ENCODE results near the gene CAPRIN2.

CAPRIN2 gene

GRCh38 chr12:30783946-30784345 is 29.2 kb upstream of the CAPRIN2 start:
- no peak for DNase-seq (ENCODE audit: low read depth in 2 of 2)
- TF ChIP-seq, protein P1, sequence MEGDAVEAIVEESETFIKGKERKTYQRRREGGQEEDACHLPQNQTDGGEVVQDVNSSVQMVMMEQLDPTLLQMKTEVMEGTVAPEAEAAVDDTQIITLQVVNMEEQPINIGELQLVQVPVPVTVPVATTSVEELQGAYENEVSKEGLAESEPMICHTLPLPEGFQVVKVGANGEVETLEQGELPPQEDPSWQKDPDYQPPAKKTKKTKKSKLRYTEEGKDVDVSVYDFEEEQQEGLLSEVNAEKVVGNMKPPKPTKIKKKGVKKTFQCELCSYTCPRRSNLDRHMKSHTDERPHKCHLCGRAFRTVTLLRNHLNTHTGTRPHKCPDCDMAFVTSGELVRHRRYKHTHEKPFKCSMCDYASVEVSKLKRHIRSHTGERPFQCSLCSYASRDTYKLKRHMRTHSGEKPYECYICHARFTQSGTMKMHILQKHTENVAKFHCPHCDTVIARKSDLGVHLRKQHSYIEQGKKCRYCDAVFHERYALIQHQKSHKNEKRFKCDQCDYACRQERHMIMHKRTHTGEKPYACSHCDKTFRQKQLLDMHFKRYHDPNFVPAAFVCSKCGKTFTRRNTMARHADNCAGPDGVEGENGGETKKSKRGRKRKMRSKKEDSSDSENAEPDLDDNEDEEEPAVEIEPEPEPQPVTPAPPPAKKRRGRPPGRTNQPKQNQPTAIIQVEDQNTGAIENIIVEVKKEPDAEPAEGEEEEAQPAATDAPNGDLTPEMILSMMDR (IDR thresholded peaks at IDR 0.05; ENCODE audit: low read depth, low read length), result no peak
- no peak overlapping the region for H3K4me3 ChIP-seq (replicated peaks in 1 of 2; ENCODE audit: low read depth in 2 of 2, low read length in 2 of 2)

DNA sequence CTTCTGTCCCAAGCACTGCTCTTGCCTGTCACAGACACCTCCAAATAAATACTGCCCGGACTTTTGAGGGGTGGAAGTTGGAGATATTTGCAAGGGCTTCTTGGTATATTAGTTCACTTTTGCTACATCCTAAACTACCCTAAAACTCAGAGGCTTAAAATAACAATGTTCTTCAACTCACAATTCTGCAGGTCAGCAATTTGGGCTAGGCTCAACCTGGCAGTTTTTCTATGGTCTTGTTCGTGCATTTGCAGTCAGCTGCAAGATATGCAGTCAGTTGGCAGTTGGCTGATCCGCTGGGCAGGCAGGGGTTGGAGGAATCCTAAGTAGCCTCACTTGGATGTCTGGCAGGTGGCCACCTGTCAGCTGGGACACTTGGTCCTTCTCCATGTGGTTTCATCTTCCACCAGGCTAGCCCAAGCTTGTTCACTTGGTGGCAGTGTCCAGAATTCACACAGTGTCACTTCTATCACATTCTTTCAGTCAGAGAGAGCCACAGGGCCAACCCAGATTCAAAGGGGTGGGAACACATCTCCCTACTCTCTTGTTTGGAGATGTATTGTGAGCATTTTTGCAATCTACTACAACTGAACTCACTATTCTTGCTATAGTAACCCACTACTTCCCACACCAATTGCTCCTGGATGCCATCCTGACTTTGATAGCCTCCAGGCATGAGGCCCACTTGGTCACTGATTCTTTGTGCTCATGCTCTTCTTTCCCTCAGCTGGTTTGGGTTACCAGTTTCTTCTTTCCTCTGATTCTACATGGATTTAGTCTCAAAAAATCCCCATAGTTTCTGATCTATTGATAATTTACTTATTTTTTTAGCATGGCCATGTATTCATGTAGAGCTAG is 27.8 kb upstream of the CAPRIN2 start:
- no peak overlapping the region for H3K4me3 ChIP-seq (replicated peaks in 1 of 2; ENCODE audit: low read depth in 2 of 2, low read length in 2 of 2)
- DNase-seq (ENCODE audit: low read depth in 2 of 2), result no peak
- TF ChIP-seq, protein P1 (IDR thresholded peaks at IDR 0.05; ENCODE audit: low read depth, low read length), result no peak

- H3K4me3 ChIP-seq (replicated peaks in 1 of 2; ENCODE audit: low read depth in 2 of 2, low read length in 2 of 2), result no peak overlapping the region
- TF ChIP-seq, protein P1 (IDR thresholded peaks at IDR 0.05; ENCODE audit: low read depth, low read length), result no peak
- no peak for DNase-seq (ENCODE audit: low read depth in 2 of 2)
These were observed 24.8 kb upstream of the CAPRIN2 start for GRCh38 chr12:30779578-30779977.

- DNase-seq (ENCODE audit: low read depth in 2 of 2), result no peak
- TF ChIP-seq, protein P1 (IDR thresholded peaks at IDR 0.05; ENCODE audit: low read depth, low read length), result no peak
- no peak overlapping the region for H3K4me3 ChIP-seq (replicated peaks in 1 of 2; ENCODE audit: low read depth in 2 of 2, low read length in 2 of 2)
These were observed 24.4 kb upstream of the CAPRIN2 start for GRCh38 chr12:30779178-30779577.

DNA sequence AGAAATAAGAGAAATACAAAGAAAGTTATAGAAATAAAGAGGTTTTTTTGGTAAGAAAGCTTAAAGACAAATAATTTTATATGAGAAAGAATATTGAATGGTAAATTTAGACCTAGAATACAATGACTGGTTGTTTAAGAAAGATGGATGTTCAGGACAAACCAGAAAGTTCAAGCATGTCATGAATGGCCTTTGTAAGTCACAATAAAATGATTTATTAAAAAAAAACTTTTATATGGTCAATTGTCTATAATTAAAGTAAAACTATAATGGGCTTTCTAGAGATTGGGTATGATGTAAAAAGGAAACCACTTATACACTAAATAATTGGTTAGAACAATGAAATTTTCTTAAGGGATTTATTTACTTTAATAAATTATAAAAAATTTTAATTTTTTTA is 19.8 kb upstream of the CAPRIN2 start:
- TF ChIP-seq, protein P1 (IDR thresholded peaks at IDR 0.05; ENCODE audit: low read depth, low read length), result no peak
- H3K4me3 ChIP-seq (replicated peaks in 1 of 2; ENCODE audit: low read depth in 2 of 2, low read length in 2 of 2), result no peak overlapping the region
- no peak for DNase-seq (ENCODE audit: low read depth in 2 of 2)

DNA sequence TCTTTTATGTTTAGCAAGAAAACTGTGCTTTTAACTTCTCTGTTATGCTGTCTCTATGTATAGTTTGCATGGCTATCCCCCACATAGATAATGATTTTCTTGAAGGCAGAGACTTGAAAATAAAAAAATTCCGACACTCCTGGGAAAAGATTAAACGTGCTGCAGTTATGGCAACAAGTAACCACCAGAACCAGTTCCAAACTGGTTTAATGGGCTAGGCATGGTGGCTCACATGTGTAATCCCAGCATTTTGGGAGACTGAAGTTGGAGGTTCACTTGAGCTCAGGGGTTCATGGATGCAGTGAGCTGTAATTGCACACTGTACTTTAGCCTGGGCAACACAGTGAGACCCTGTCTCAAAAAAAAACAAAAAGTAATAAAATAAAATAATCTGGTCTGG is 15.1 kb upstream of the CAPRIN2 start:
- DNase-seq (ENCODE audit: low read depth in 2 of 2), result no peak
- TF ChIP-seq, protein P1 (IDR thresholded peaks at IDR 0.05; ENCODE audit: low read depth, low read length), result no peak
- H3K4me3 ChIP-seq (replicated peaks in 1 of 2; ENCODE audit: low read depth in 2 of 2, low read length in 2 of 2), result no peak overlapping the region
